ENCODE results near the gene KRTAP4-8.
"Not testable (repeated sequence)": the region's sequence is repeated elsewhere in the genome, so short reads cannot be mapped to it uniquely, and the experiment has no call there.

Gene KRTAP4-8

DNA sequence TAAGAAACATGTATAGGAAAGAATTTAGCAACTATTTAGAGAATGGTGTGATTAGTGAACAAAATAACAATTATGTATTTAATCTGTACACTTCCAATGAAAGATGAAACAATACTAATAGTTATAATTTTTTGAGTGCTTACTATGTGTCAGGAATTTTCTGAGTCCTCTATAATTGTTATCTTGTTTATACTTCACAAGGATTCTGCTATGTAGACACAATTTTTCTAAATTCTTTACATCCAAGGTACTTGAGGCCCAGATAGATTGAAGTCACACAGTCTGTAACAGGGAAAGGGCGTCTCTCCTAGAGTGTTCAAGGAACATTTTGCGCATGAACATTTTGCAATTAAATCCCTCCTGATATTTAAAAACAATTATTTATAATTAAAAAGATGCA is 27.1 kb upstream of the KRTAP4-8 start:
- TF ChIP-seq POLR2AphosphoS5 (IDR thresholded peaks at IDR 0.05; ENCODE audit: low read depth, low read length) (no peak), TAF1 (IDR thresholded peaks at IDR 0.05; ENCODE audit: borderline replicate concordance, insufficient read depth, low read length) (no peak), FOXP2 (optimal IDR thresholded peaks at IDR 0.05; ENCODE audit: borderline replicate concordance, extremely low read depth, extremely low read length, insufficient read depth) (no peak), SIN3A (IDR thresholded peaks at IDR 0.05; ENCODE audit: borderline replicate concordance, insufficient read depth, low read length) (no peak)
- TF ChIP-seq, protein P1, sequence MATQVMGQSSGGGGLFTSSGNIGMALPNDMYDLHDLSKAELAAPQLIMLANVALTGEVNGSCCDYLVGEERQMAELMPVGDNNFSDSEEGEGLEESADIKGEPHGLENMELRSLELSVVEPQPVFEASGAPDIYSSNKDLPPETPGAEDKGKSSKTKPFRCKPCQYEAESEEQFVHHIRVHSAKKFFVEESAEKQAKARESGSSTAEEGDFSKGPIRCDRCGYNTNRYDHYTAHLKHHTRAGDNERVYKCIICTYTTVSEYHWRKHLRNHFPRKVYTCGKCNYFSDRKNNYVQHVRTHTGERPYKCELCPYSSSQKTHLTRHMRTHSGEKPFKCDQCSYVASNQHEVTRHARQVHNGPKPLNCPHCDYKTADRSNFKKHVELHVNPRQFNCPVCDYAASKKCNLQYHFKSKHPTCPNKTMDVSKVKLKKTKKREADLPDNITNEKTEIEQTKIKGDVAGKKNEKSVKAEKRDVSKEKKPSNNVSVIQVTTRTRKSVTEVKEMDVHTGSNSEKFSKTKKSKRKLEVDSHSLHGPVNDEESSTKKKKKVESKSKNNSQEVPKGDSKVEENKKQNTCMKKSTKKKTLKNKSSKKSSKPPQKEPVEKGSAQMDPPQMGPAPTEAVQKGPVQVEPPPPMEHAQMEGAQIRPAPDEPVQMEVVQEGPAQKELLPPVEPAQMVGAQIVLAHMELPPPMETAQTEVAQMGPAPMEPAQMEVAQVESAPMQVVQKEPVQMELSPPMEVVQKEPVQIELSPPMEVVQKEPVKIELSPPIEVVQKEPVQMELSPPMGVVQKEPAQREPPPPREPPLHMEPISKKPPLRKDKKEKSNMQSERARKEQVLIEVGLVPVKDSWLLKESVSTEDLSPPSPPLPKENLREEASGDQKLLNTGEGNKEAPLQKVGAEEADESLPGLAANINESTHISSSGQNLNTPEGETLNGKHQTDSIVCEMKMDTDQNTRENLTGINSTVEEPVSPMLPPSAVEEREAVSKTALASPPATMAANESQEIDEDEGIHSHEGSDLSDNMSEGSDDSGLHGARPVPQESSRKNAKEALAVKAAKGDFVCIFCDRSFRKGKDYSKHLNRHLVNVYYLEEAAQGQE (IDR thresholded peaks at IDR 0.05; ENCODE audit: insufficient read depth in 1 of 2, low read depth in 2 of 2, low read length in 2 of 2) = no peak

DNA sequence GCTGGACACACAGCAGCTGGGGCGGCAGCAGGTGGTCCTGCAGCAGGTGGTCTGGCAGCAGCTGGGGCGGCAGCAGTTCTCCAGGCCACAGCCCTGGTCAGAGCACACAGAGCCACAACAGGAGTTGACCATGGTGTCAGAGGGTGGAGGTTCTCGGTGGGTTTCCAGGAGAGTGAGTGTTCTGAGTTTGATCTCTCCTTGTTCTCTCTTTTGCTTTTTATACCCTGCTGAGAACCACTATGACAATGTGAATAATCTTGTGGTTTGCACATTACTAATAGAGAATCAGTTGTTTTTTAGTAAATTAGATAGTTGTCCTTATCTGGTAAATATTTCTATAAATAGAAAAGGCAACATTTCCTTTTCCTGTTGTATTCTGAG is 26.0 kb upstream of the KRTAP4-8 start, which contains the start of gene KRTAP4-12:
KRTAP4-12 (minus strand) TSS at position 192 of the 381 bp plus-strand sequence; CDS start at position 132, 60 bp downstream.
- TF ChIP-seq, protein P1 (IDR thresholded peaks at IDR 0.05; ENCODE audit: insufficient read depth in 1 of 2, low read depth in 2 of 2, low read length in 2 of 2) = not testable (repeated sequence)
- TF ChIP-seq SIN3A (IDR thresholded peaks at IDR 0.05; ENCODE audit: borderline replicate concordance, insufficient read depth, low read length); FOXP2 (optimal IDR thresholded peaks at IDR 0.05; ENCODE audit: borderline replicate concordance, extremely low read depth, extremely low read length, insufficient read depth): not testable (repeated sequence)

DNA sequence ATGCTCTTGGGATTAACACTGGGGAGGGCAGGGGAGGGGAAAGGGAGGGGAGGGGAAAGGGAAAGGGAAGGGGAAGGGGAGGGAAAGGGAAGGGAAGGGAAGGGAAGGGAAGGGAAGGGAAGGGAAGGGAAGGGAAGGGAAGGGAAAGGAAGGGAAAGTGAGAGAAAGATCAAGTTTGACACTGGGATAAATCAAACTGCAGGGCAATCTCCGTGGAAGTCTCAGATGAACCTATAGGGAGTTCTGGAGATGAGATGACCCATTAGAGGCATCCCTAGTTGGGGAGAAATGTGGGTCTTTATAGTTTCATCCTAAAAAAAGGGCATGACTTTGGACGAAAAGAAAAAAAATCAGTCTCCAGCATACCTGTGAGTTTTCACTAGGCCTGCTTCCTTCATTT is 23.8 kb upstream of the KRTAP4-8 start:
- TF ChIP-seq, protein P1 (IDR thresholded peaks at IDR 0.05; ENCODE audit: insufficient read depth in 1 of 2, low read depth in 2 of 2, low read length in 2 of 2) = no peak

- TF ChIP-seq POLR2AphosphoS5 (IDR thresholded peaks at IDR 0.05; ENCODE audit: low read depth, low read length) = no peak
- TF ChIP-seq, protein P1 (IDR thresholded peaks at IDR 0.05; ENCODE audit: insufficient read depth in 1 of 2, low read depth in 2 of 2, low read length in 2 of 2) = no peak
- no peak for TF ChIP-seq SIN3A (IDR thresholded peaks at IDR 0.05; ENCODE audit: borderline replicate concordance, insufficient read depth, low read length)
- no peak for TF ChIP-seq FOXP2 (optimal IDR thresholded peaks at IDR 0.05; ENCODE audit: borderline replicate concordance, extremely low read depth, extremely low read length, insufficient read depth)
- no peak for TF ChIP-seq TAF1 (IDR thresholded peaks at IDR 0.05; ENCODE audit: borderline replicate concordance, insufficient read depth, low read length)
Measured at GRCh38 chr17:41118721-41119120, 20.8 kb upstream of the KRTAP4-8 start.

DNA sequence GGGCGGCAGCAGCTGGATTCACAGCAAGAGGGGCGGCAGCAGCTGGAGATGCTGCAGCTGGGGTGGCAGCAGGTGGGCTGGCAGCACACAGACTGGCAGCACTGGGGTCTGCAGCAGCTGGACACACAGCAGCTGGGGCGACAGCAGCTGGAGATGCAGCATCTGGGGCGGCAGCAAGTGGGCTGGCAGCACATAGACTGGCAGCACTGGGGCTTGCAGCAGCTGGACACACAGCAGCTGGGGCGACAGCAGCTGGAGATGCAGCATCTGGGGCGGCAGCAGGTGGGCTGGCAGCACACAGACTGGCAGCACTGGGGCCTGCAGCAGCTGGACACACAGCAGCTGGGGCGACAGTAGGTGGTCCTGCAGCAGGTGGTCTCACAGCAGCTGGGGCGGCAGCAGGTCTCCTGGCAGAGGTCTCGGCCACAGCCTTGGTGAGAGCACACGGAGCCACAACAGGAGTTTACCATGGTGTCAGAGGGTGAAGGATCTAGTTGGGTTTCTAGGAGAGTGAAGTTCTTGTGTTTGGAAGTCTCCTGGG is 20.0 kb upstream of the KRTAP4-8 start, which contains the start of gene KRTAP4-11:
KRTAP4-11 (minus strand) TSS at position 528 of the 541 bp plus-strand sequence; CDS start at position 470, 58 bp downstream.
- TF ChIP-seq, protein P1 (IDR thresholded peaks at IDR 0.05; ENCODE audit: insufficient read depth in 1 of 2, low read depth in 2 of 2, low read length in 2 of 2) = not testable (repeated sequence)
- not testable (repeated sequence) for TF ChIP-seq FOXP2 (optimal IDR thresholded peaks at IDR 0.05; ENCODE audit: borderline replicate concordance, extremely low read depth, extremely low read length, insufficient read depth); SIN3A (IDR thresholded peaks at IDR 0.05; ENCODE audit: borderline replicate concordance, insufficient read depth, low read length)

Measured in PFSK-1 (cell line).